Cortex of kidney (tissue), 1 donor: ENCODE data around the gene LYPD4.
A peak's percentile ranks its signal among the peaks of the same experiment; 100 is the strongest.

Experiments used
- DNase-seq: peaks from one replicate; lab custom pipeline; 2025; lab: John Stamatoyannopoulos, UW

LYPD4 gene

DNA sequence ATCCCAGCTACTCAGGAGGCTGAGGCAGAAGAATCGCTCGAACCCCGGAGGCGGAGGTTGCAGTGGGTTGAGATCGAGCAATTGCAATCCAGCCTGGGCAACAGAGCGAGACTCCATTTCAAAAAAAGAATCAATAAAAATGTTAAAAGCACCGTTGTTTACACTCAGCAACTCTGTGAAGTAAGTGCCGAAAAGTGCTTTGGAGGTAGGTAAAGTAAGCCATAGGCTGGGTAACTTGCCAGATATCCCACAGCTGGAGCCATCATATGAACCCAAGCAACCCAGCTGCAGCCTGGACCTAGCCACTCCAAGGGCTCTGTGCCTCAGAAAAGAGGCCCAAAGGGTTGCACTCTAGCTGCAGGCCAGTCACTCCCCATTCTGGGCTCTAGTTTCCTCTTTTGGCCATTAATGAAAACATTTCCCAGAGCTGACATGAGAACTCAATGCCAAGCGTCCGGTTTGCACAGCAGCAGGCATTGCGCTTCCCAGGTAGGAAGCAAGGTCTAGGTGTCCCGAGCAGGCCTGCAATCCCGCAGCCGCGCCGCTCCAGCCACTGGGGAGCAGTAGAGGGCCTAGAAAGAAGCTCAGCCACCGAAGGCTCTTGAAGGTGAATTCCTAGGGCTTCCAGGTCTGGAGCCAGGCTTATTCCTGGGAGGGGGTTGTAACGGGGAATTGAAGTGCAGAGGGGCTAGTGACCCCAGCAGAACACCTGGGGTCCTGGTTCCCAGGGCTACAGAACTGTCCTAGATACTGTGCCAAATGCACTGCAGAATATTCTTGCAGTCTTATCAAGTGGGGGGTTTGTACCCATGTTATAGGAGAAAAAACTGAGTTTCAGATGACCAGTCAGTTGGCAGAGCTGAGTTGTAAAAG lies 28.5 kb upstream of the LYPD4 start:
- DNase-seq, result no peak

GRCh38 chr19:41872384-41872774 lies 27.9 kb upstream of the LYPD4 start:
- no peak for DNase-seq

DNA sequence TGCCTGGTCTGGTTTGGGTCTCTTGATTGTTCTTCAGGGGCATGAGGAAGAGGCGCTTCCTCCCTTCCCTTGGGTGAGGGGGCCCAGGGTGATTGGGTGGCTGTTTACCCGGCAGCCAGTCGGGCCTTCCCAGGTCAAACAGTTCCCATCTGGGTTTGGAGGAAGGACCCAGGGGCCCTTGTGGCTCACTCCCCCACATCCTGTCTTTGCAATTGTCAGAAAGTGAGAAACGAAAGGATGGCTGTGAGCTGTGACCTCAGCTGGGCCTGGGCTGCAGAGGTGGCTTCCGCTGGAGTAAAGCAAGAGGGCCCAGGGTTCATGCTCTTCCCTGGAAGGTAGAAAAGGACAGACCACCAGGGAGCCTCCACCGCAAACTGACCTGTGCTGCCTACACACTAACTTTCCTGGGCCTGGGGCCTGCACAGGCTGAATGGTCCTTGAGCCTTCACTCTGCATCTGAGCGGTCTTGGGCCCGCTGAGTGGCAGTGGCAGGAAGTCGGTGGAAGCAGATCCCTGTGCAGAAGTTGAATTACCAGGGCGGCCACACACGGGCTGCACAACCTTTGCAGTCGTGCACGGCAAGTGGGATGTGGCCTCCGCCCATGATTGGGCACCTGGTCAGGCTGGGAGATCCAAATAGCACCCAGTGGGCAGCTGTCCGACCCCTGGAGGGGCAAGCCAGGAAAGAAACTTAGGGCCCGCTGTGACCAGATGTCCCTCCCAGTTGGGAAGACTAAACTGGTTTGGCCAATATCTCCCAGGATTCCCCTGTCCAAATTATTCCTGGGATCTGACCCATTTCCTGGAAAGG lies 27.3 kb upstream of the LYPD4 start:
- no peak for DNase-seq

GRCh38 chr19:41870401-41870873 lies 26.0 kb upstream of the LYPD4 start:
- no peak for DNase-seq

DNA sequence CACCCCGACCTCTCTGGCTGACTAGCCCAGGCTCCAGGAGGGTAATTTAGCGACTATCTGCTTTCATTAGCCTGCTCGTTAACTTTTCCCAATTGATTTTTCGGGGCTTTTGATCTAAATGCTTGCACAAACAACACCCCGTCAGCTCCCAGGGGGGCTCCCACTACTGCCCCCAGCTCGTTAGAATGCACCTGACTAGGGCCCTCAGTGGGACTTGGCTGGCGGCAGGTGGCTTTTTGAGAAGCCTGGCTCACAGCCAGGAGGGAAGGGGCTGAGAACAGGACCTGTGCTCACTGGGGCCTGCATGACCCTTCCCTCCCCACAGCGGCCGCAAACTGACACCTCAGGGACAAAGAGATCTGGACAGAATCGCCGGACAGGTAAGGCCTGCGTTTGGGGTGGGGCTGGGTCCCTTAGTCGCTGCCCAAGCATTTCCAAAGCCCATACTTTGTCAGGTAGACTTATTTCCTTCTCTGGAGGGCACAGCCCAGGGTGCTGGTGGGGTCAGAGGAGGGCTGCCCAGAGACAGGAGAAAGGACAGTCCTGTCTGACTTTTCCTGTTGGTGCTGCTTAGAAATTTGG lies 25.0 kb upstream of the LYPD4 start:
- no peak for DNase-seq

DNA sequence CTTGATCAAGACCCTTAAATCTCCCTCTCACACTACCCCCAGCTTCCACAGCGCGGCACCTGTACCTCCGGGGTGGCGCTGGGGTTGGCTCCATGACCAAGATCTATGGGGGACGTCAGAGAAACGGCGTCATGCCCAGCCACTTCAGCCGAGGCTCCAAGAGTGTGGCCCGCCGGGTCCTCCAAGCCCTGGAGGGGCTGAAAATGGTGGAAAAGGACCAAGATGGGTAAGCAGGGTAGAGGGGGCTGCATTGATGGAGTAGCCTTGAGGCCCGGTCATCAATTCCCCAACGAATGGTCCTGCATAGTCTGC lies 24.5 kb upstream of the LYPD4 start:
- no peak for DNase-seq

GRCh38 chr19:41868120-41868988 lies 23.9 kb upstream of the LYPD4 start:
- DNase-seq, result no peak

DNA sequence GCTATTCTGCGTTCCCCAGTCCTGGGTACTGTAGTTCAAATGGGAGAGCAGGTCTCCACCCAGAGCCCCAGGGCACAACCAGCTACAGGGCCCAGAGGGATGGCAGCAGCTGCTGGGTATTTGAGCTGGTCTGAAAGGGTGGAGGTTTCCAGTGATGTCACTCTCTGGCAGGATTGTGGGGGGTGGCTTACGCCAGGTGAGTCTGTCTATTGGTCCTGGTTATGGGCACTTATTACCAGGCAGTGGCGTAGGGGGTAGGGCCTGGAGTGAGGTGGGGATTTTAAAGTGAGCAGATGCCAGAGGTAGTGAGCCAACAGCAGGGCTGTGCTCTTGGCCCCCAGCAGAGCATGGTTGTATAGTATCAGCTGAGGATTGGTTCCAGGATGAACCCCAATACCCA lies 21.8 kb upstream of the LYPD4 start:
- no peak for DNase-seq

DNA sequence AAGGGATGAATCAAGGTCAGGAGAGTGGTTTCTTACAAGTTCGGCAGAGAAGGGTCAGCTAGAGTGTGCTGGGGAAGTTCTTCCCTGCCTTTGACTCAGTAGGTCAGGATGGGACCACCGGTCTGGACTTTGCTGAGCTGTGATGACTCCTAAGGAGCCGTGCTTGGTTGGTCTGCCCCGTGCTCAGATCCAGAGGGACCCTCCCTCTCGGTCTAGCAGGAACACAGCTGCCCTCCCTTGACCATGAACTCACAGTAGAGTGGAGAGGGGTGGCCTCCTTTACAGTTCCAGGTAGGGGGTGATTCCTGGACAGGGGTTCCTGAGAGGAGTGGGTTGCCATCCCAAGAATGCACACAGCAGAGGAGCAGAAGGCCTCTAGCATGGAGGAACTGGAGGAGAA lies 19.9 kb upstream of the LYPD4 start:
- no peak for DNase-seq

- DNase-seq, result no peak
Observed at GRCh38 chr19:41863209-41863931, 18.9 kb upstream of the LYPD4 start.

DNA sequence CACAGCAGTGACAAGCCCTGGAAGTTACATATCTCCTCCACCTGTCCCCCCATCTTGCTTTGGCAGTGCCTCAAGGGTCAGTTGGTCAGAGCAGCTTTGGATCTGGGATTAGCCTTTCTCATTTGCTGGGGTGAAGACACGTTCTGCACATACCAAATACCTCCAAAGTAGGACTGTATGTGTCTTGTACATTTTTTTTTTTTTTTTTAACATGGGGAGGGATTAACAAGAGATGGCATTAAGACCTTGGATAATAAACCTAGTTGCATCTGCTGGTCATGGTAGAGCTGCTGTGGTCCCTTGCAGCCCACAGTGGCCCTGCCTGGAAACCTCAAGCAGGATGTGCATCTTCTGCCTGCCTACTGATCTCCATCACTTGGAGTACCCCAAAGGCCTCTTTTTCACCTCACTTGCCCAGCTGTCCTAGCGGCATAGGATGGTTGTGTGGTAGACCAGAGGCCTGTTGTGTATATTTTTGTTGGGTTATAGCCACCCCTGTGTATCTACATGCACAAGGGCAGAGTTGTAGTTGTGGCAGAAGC lies 18.0 kb upstream of the LYPD4 start:
- no peak for DNase-seq

- no peak for DNase-seq
Observed at GRCh38 chr19:41861846-41862245, 17.4 kb upstream of the LYPD4 start.

DNA sequence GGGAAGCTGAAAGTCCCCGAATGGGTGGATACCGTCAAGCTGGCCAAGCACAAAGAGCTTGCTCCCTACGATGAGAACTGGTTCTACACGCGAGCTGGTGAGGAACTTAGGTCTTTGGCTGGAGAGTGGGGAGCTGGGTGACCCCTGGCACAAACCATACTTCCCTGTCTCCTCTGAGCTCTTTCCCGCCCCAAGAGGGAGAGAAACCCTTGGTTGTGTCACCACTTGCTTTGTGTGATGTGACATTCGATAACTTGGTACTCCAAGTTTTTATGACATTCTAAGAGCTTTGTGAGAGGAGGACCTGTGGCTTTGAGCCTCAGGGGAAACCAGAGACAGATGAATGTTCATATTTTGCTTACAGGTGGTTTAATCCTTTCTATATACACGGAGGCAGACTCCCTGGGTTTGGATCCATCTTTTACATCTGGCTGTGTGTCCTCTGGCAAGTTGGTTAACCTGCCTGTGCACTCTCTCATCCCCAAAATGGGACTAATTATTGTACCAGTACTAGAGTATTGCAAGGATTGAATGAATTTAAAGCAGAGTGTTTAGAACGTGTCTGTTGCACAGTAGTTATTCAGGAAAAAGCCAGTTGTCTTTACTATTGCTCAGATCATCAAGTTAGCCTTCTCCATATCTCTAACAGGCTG lies 16.8 kb upstream of the LYPD4 start:
- no peak for DNase-seq

DNA sequence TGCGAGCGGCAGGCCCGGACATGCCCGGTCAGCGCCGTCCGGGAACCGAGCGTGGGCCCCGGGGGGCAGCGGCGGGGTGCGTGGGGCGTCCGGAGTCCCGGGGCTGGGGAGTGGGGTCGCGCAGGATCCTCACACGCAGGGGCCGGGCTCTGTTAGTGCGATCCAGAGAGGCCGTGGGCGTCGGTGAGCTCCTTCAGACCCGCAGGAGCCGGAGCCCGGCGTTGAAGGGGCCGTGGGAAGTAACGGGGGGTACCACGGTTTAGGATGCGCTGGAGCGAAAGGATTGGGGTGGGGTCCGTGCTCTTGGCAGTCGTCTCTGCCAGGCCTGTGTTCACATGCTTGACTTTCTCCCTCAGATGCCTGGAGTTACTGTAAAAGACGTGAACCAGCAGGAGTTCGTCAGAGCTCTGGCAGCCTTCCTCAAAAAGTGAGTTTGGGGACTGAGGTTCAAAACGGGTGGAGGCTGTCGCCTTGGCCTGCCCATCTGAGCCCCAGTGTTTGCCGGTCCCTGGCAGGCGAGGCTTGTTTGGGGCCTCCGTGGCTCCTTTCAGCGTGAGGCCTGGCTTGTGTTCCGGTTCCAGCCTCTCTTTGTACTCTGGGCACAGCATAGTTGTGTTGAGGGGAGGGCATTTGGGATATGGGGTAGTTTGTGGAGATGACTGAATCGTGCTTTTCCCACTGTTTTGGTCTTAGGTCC lies 16.1 kb upstream of the LYPD4 start:
- DNase-seq, result no peak

GRCh38 chr19:41859618-41860418 lies 15.3 kb upstream of the LYPD4 start, which contains the start of gene RPS19:
Gene RPS19 (plus strand): TSS chr19:41860255. CDS start chr19:41860775, 520 bp downstream.
- DNase-seq, result peak; percentile 65

DNA sequence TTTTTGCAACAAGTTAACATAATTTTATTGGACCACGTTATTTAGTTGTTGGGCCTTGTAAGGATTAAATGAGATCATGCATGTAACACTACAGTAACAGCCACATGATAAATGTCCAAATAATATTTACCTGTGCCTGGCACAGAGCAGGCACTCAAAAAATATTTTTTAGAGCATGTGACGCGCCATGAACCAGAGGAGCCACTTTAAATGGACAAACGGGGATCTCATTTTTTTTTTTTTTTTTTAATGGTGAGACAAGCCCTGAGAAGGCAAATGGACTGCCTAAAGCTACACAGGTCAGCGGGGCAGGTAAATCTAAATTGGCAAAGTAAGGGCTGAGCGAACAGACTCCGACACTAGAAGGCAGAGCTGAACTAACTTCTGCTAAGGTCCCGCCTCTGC lies 14.7 kb upstream of the LYPD4 start:
- no peak for DNase-seq

GRCh38 chr19:41853768-41854167 lies 9.3 kb upstream of the LYPD4 start:
- no peak for DNase-seq

DNA sequence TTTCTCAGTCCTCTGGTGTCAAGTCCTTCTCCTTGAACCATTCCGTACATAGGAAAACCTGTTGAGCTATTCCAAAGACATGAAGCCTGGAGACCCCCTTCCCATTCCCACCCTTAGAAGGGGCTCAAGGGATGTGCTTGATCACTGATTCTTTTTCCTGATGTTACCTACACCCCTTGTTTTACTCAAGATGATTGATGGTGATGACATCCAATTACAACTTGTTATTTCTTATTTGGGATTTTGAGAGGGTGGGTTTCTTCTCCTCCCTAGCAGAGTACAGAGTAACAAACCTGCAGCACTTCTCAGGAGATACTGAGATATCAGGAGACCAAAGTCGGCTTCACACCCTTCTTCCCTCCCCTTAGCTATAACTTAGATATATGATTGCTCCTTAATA lies 8.9 kb upstream of the LYPD4 start:
- no peak for DNase-seq

GRCh38 chr19:41851456-41851855 lies 7.0 kb upstream of the LYPD4 start:
- no peak for DNase-seq
